CD4-positive, alpha-beta T cell treated with Interferon gamma for 1 hour (primary cell): ENCODE results near the gene PML.
"Not testable (repeated sequence)": the region's sequence is repeated elsewhere in the genome, so short reads cannot be mapped to it uniquely, and the experiment has no call there.

Experiments
- DNase-seq: peaks from one replicate; pipeline ENCODE4 v3.0.0-alpha.2; 2020

The PML gene

DNA sequence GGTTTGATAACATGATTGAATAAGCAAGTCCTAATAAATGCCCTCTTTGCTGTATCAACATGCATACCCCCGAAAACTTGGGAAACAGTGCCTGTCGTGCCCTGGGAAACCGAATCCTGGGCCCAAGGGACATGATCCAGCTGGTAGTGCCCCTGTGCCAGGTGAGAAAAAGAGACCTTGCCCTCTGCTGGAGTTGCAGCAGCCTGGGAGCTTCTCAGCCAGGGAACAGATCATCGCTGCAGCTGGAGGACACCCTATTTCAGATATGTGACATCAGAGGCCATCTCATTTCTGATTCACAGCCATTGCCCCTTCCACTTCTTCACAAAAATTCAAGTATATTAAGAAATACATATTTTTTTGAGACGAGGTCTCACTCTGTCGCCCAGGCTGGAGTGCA lies 34.7 kb upstream of the PML start:
- no peak for DNase-seq

DNA sequence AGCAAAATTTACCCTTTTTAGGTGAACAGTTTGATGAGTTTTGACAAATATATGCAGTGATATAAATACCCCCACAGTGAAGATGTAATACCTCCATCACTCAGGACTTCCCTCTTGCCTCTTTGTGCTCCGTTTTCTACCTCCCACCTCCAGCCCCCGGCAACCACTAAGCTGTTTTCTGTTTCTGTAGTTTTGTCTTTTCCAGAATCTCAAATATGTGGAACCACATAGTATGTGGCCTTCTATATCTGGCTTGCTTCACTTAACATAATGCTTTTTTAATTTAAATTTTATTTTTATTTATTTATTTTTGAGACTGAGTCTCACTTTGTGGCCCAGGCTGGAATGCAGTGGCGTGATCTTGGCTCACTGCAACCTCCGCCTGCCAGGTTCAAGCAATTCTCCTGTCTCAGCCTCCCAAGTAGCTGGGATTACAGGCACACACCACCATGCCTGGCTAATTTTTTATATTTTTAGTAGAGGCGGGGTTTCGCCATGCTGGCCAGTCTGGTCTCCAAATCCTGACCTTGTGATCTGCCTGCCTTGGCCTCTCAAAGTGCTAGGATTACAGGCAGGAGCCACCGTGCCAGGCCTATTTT lies 33.9 kb upstream of the PML start:
- not testable (repeated sequence) for DNase-seq

DNA sequence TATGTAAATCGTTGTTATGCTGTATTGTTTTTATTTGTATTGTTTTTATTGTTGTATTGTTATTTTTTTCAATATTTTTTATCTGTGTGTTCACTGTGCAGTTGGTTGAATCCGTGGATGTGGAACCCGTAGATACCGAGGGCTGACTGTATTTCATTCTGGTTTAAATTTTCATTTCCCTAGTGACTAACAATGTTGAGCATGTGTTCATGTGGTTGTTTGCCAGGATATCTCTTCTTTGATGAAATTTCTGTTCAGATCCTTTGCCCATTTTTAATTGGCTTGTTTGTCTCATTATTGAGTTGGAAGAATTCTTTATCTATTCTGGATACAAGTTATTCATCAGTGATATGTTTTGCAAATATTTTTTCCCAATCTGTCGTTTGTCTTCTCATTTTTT lies 32.1 kb upstream of the PML start:
- no peak for DNase-seq

DNA sequence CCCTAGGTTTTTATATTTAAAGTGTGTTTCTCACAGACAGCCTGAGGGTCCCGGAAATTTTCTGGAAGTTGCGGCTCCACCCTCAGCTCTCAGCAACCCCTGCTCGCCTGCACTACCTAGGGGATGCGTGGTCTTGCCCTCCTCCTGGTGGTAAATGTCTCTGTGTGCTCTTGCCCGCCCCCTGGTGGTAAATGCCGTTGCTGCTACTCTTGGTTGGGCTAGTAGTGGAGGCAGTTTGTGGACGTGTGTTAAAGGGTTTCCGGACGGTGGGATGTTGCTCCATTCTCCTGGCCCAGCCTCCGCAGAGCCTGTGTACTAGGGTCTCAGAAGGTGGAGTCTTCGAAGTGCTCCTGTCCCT lies 29.8 kb upstream of the PML start:
- peak; percentile 76 for DNase-seq

DNA sequence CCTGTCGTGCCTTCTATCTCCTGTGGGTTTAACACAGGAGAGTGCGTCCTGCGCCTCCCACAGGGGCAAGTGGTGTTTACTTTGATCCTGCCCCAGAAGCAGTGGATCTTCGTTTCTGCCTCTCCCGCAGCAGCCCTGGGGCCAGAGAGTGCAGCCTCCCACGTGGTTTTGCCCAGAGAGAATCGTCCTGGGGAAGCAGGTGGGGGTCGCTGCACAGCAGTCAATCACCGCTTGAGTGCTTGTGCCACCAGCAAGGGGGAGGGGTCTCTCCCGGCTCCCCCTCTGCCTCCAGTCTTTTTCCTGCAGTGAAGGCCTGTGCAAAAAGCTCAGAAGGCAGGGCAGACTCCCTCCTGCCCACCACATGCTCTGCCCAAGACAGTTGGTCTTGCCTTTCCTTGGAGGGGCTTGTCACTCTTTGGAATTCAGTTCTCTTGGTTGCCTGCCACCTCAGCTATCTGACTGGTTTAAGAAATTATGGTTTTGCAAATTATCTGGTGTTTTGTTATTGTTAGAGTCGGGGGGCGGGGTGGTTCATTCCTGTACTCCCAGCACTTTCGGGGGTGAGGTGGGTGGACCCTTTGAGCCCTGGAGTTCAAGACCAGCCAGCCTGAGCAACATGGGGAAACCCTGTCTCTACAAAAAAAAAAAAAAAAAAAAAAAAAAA lies 29.3 kb upstream of the PML start:
- DNase-seq, result no peak

DNA sequence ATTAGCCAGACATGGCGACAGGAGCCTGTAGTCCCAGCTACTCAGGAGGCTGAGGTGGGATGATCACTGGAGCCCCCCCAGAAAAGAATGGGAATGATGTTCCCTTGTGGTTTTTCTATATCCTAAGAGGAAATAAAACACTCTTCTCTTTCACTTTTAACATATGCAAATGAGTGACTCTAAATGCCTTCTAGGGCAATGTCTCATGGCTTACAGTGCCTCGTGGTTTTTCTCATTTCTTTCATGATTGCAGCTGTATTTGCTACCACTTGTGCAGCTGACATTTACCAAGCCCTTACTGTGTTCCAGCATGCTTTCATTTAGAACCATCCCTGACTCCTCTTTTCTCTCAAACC lies 28.8 kb upstream of the PML start:
- no peak for DNase-seq

DNA sequence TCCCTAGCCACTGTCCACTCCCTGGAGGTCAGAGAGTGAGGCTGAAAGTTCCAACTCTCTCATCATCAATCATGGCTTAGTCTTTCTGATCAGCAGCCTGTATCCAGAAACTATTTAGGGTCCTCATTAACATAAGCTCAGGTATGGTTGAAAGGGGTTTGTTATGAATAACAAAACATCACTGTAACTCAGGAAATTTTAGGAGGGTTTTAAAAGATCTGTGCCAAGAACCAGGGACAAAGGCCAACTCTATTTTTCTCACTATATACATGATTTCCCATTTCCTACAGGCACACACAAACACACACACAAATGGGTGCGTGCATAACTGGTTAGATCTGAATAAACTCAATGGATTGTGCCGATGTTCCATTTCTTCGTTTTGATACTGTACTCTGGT lies 26.1 kb upstream of the PML start:
- DNase-seq, result no peak

DNA sequence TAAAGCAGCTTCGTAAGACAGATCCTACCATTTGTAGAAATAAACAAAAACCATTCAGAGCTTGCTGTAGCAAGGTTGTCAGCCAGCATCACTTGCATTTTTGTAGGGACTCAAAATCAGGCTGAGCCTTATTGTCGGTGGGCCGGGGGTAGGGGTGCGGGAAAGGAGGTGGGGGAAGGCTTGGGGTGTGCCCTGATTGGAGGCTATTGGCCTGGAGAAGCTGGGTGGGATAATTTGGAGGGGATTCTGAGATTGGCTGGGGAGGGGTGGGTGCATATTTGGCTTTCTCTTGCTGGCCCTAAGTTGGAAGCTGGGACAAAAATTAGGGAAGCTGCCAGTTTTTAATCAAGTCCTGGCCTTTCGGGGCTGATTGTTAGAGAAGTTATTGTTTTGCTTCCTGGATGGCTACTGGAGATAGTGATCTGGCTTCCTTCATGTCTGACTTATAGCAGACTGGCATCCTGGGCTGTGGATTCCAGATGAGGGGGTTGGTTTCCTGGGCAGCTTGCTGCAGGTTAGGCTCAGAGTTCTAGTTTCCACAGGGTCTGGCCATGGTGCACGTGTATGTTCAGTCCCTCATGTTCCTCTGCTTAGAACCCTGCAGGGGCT lies 25.3 kb upstream of the PML start:
- no peak for DNase-seq

DNA sequence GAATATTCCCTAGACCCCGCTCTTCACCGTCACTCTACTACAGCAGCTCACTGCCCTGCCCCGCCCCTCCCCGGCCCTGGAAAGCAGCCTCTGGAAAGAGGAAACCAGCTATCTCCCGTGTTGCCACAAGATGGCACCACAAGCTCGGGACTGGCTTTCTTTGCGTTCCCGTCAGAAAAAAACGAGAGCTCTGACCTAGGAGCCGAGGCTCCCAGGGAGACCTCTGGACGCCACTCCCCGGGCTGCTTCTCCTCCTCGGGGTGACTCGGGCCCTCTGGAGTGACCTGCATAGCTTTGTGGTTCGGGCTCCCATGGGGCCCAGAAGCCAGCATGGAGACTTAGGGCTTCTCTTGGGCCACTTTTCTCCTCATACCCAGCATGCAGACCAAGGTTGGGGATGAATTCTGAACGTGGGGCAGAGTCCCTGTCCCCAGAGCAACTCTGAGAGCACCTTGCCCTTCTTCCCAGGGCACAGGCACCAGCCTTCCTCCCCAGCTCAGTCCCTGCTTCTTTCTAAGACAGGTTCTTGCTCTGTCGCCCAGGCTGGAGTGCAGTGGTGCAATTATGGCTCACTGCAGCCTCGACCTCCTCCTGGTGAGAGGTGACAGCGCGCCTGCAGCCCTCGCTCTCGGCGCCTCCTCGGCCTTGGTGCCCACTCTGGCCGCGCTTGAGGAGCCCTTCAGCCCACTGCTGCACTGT lies 21.4 kb upstream of the PML start:
- DNase-seq, result peak; percentile 76

DNA sequence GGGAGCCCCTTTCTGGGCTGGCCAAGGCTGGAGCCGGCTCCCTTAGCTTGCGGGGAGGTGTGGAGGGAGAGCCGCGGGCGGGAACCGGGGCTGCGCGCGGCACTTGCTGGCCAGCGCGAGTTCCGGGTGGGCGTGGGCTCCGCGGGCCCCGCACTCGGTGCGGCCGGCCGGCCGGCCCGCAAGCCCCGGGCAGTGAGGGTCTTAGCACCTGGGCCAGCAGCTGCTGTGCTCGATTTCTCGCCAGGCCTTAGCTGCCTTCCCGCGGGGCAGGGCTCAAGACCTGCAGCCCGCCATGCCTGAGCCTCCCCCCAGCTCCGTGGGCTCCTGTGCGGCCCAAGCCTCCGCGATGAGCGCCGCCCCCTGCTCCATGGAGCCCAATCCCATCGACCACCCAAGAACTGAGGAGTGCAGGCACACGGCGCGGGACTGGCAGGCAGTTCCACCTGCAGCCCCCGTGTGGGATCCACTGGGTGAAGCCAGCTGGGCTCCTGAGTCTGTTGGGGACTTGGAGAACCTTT lies 20.8 kb upstream of the PML start:
- DNase-seq, result not testable (repeated sequence)

DNA sequence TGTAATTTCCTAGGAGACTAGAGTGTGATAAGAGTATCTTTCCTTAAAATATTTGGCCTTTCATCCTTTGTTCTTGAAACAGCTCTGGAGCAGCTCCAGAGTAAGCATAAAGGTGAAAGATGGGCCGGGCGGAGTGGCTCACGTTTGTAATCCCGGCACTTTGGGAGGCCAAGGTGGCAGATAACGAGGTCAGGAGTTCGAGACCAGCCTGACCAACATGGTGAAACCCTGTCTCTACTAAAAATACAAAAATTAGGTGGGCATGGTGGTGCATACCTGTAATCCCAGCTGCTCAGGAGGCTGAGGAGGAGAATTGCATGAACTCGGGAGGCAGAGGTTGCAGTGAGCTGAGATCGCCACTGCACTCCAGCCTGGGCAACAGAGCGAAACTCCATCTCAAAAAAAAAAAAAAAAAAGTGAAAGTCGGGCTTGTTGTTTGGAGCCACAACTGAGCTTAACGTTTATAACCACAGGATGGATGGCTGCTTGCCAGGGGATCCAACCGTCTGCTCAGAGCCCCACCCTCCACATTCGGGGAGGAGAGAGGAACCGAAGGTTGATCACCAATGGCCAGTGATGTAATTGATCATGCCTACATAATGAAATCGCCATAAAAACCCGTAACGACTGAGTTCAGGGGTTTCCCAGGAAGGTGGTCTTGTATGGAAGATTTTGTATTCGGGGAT lies 18.9 kb upstream of the PML start:
- peak; percentile 43 for DNase-seq

DNA sequence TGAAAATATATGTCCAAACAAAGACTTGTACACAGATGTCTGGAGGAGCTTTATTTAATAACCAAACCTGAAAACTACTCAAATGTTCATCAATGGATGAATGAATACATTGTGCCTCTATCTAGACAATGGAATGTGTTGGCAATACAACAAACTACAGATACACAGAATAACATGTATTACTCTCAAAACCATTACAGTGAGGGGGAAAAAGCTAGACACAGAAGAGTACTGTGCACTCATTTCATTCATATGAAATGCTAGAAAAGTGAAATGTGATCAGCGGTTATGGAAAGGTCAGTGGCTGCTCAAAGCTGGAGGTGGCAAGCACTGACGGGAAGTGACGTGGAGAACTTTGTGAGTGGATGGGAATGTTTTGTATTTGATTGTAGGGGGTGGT lies 15.6 kb upstream of the PML start:
- DNase-seq, result no peak

DNA sequence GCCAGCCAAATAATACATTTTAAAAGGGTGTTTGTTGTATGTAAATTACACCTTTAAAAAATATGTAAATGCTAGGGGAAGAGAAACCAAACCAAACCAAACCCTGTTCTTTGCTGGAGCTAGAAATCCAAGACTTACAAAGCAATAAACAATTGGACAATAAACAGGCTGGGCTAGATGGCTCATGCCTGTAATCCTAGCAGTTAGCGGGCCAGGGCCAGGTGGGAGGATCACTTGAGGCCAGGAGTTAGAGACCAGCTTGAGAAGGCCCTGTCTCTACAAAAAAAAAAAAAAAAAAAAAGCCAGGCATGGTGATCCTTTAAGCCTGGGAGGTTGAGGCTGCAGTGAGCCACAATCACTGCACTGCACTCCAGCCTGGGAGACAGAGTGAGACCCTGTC lies 14.9 kb upstream of the PML start:
- DNase-seq, result no peak

DNA sequence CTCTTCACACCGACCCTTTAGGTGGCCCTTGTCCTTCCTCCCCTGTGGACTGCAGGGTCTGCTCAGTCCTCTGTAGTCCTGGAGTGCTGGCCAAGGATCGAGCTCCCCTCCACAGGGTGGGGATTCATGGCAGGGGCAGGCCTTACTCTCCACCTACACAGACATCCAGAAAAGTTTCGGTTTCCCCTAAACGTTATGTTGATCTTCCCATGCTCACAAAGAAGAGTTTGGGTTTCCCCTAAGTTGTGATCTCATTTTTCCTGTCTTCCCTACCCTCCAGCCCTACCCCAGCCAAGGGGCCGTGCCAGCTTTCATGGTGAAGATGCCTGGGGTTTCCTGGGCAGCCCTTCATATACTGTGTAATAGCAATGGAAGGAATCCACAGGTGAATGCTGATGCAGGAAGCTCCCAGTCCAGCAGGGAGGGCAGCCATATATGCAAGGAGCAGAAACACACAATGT lies 12.7 kb upstream of the PML start:
- no peak for DNase-seq

DNA sequence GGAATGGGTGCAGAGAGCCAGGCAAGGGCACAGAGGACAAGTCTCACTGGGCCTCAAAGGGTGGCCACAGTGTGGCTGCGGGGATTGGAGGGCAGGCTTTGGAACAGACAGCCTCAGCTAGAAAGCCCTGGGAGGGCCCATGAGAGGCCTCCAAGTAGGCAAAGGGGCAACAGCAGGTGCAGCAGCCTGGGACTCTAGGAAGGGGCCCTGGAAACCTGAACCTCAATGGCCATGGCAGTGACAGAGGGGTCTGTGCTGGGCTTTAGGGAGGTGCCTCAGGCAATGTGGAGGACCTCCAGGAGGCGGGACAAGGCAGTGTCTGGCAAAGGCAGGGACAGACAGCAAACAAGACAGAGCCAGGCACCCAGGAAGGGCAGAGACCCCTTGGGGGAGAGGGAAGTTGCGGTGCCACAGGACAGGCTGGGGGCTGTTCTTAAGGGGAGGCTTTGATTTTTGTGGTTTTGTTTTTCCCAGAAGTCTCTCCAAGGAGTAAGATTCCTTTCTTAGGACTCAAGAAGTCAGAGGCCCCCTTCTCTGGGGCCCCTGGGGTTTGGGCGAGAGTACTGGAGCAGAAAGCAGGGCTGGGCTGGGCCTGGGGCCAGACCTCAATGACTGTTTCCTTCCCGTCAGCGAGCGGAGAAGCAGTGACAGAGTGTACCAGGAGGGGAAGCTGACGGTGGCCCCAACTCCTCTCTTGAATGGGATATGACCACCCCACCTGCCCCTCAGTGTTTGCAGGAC lies 12.1 kb upstream of the PML start:
- DNase-seq, result peak; percentile 28

DNA sequence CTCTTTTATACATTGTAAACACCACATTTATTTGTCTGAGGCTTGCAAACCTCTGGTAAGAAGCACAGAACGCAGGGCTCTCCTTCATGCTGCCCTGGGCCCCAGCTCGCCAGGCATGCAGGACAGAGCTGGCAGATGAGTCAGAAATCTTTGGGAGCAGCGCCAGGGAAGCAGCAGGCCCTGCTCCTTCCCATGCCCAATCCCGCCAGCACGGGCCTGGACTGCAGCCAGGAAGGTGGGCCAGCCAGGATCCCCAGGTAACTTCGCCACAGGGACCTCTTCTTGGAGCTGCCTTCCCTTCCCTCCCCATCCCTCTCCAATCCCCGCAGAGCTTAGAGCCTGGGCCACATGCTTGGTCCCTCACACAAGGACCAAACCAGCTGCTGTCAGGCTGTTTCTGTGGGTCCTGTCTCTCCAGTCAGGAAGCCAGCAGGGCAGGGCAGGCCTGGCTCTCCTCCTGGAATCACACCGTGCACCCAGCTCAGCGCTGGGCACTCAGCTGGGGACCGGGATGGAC lies 11.2 kb upstream of the PML start:
- DNase-seq, result no peak

DNA sequence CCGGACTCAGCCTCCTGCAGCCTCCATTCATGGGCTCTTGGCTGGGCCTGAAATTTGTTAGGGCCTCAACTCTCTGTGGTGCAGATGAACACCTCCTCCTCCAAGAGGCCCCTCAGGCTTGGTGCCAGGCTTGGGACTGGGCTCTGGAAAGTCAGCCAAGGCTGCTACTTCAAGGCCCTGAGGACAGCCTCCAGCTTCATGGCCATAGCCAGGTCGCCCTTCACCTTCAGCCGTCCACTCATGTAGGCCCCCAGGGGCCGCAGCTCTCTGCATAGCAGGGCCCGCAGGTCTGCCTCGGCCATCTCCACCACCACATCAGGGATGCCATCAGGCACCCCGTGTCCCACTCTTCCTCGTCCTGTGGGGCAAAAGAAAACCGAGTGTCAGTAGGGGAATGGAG lies 10.7 kb upstream of the PML start:
- DNase-seq, result no peak

DNA sequence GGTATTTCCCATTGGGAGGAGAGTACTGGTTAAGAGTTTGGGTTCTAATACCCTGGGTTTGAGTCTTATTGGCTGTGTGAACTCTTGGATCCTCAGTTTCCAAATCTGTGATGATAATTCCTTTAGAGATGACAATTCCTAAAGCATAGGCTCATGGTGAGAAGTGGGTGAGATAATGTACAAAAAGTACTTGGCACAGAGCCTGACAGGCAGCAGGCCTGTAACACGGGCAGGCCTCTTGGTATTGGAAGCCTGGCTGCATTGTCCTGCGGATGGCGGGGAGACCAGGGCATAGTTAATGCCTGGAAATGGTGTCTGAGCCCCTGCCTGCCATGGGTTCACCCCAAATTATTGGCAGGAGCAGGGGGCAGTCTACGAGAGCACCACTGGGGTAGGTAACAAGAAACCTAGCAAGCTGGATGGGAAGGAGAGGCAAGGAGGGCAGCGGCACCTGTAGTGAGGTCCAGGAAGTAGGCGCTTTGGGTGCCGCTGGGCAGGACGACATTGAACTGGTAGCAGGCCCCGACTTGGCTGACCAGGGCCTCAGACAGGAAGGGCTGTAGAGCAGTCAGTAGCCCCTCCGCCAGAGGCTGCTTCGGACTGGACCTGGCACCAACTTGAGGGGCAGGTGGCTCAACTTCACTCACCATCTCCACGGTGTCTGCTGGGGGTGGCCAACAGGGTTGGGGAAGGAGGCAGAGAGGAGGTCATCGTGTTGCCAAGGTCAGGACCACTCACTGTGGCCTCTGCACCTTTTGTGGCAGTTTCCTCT lies 10.1 kb upstream of the PML start:
- DNase-seq, result no peak

DNA sequence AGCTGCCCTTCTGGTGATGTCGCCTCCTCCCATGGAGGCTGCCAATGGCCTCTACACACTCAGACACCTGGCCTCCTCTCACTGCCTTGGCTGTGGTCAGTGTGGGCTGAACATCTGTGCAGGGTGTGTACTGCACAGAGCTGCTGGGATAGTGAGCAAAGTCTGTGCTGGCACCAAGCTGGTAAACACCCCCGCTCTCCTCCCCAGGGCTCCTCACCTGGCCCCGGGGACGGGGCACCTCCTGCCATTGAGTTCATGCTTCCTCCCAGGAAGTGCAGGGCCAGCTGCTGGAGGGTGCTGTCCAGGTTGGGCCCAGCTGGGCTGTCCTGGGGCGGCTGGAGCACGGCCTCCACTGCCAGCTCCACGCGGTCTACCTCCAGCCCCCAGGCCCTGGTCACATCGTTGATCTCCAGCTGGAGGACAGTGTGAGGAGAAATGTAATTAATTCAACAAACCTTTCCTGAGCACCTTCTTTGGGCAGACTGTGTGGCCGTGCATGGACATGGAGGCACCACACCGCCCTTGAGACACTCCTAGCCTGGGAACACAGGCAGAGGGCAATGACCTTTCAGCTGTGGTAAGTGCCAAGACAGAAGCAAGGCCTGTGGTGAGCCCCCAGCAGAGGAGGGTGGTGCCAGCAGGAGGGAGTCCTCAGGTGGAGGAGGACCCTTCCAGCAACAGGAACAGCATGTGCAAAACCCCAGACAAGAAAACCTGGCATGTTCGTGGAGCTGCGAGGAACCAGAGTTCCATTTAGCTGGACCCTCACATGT lies 9.2 kb upstream of the PML start:
- no peak for DNase-seq

DNA sequence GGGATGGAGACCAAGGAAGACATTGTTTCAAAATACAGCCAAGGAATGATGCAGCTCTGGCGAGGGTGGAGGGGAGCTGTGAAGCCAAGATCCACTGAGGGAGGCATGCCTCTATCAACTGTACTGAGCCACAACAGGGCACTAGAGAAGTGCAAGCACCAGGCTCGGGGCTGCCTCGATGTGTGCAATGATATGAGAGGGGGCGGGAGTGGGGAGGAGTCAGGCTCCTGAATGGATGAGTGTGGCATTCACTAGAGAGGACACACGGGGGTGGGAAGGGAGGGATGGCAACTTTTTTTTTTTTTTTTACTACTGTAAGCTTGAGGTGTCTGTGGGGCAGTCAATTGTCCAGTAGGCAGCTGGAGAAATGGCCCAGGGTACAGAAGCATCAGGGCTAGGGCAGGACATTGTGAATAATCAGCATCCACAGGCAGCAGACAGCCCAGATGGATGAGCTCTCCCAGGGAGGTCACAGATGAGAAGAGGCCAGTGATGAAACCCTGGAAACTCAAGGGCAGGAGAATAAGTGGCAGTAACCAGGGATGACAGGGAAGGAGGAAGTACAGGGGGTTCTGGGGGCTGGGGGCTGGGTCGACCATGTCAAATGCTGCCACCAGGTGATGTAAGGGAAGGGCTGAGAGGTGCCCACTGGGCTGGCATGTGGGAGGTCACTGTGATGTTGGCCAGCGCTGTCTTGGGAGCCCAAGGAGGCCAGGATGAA lies 8.3 kb upstream of the PML start:
- DNase-seq, result no peak
